Gastroesophageal sphincter (tissue), 3 donors: ENCODE measurements around the gene GNAQ.

Experiments used
- POLR2A ChIP-seq, 2 donors: fragments of 450-650 bp; IDR thresholded peaks; one replicate each; pipeline ENCODE4 v1.6.1; 2017; ENCODE audit warnings: antibody characterized with exemption in 2 of 2, mild to moderate bottlenecking in 2 of 2, moderate library complexity in 1 of 2
- TF ChIP-seq, protein P1 (sequence below), 4 experiments: fragments of 200-600 bp in 2 of 4; fragments of 450-650 bp in 2 of 4; sonication (generic) in 1 of 4; IDR thresholded peaks; one replicate each; pipeline ENCODE4 v1.5.1; 2017 to 2019; ENCODE audit warnings: antibody characterized with exemption in 4 of 4, mild to moderate bottlenecking in 2 of 4, moderate library complexity in 2 of 4

GRCh38 chr9:77977210-77977611 is 54.4 kb downstream of the GNAQ start:
- TF ChIP-seq, protein P1, sequence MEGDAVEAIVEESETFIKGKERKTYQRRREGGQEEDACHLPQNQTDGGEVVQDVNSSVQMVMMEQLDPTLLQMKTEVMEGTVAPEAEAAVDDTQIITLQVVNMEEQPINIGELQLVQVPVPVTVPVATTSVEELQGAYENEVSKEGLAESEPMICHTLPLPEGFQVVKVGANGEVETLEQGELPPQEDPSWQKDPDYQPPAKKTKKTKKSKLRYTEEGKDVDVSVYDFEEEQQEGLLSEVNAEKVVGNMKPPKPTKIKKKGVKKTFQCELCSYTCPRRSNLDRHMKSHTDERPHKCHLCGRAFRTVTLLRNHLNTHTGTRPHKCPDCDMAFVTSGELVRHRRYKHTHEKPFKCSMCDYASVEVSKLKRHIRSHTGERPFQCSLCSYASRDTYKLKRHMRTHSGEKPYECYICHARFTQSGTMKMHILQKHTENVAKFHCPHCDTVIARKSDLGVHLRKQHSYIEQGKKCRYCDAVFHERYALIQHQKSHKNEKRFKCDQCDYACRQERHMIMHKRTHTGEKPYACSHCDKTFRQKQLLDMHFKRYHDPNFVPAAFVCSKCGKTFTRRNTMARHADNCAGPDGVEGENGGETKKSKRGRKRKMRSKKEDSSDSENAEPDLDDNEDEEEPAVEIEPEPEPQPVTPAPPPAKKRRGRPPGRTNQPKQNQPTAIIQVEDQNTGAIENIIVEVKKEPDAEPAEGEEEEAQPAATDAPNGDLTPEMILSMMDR (IDR thresholded peaks at IDR 0.05) = peak; percentile 15 to 60 (median 44)
- no peak for TF ChIP-seq POLR2A (IDR thresholded peaks at IDR 0.05)
